ENCODE results near the gene MAX.

DNA sequence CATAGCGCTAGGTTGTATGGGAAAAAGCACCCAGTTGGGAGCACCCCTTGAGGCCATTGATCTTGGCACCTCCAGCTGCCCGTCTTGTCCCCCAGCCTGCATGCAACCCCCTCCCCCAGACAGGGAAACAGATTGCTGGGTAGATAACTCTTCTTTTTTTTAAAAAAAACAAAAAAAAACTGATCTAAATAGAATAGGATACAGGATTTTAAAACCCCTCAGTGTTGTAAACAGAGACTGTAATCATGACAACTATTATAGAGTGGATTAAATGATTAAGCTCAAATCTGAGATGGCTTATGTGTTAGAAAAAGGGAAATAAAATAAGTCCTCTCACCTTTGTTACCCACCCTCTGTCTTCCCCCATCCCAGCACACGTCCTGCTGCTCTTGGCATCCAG, 48.9 kb downstream of the MAX start:
- TF ChIP-seq MIER2 (CRISPR knock-in tag; IDR thresholded peaks at IDR 0.05) = no peak
- no peak for TF ChIP-seq SMARCE1 (IDR thresholded peaks at IDR 0.05; ENCODE audit: borderline replicate concordance)
- no peak for TF ChIP-seq CBX1 (IDR thresholded peaks at IDR 0.05; ENCODE audit: low read depth)
- TF ChIP-seq, protein P1, sequence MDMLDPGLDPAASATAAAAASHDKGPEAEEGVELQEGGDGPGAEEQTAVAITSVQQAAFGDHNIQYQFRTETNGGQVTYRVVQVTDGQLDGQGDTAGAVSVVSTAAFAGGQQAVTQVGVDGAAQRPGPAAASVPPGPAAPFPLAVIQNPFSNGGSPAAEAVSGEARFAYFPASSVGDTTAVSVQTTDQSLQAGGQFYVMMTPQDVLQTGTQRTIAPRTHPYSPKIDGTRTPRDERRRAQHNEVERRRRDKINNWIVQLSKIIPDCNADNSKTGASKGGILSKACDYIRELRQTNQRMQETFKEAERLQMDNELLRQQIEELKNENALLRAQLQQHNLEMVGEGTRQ (IDR thresholded peaks at IDR 0.05; ENCODE audit: low read depth, low read length) = no peak
- TF ChIP-seq, protein P1 (CRISPR knock-in tag; IDR thresholded peaks at IDR 0.05; ENCODE audit: borderline replicate concordance) = no peak
- no peak for TF ChIP-seq TCF7L2 (IDR thresholded peaks at IDR 0.05; ENCODE audit: low read depth, low read length)
- TF ChIP-seq, protein P2, sequence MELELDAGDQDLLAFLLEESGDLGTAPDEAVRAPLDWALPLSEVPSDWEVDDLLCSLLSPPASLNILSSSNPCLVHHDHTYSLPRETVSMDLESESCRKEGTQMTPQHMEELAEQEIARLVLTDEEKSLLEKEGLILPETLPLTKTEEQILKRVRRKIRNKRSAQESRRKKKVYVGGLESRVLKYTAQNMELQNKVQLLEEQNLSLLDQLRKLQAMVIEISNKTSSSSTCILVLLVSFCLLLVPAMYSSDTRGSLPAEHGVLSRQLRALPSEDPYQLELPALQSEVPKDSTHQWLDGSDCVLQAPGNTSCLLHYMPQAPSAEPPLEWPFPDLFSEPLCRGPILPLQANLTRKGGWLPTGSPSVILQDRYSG (CRISPR knock-in tag; IDR thresholded peaks at IDR 0.05) = no peak

All from HepG2 (cell line).